H9 (cell line): ENCODE measurements around the gene NRROS. TPM values are rescaled to one million over a fixed set of nuclear protein-coding genes. Genes with fewer than 3 reads are reported as not detected.

Experiments used
- DNase-seq: peaks from one replicate; pipeline ENCODE4 v3.0.0-alpha.2; 2017
- H2AFZ ChIP-seq: one replicate; pipeline ENCODE4 v1.6.1; 2013; ENCODE audit warnings: mild to moderate bottlenecking, low read length, control low read depth, moderate library complexity
- H2AK5ac ChIP-seq: 2 replicates; pipeline ENCODE4 v1.6.1; 2013; ENCODE audit warnings: low read length, control low read depth, mixed read lengths; ENCODE audit not compliant: insufficient read length
- H2BK120ac ChIP-seq: one replicate; pipeline ENCODE4 v1.6.1; 2013; ENCODE audit warnings: low read depth, mild to moderate bottlenecking, low read length, control low read depth, inconsistent platforms; ENCODE audit not compliant: poor library complexity, severe bottlenecking
- H2BK12ac ChIP-seq: 2 replicates; pipeline ENCODE4 v1.6.1; 2013; ENCODE audit warnings: low read length, control low read depth, mixed read lengths, low read depth; ENCODE audit not compliant: insufficient read length
- H2BK15ac ChIP-seq: 2 replicates; pipeline ENCODE4 v1.6.1; 2013; ENCODE audit warnings: low read depth, low read length, control low read depth
- H2BK20ac ChIP-seq: one replicate; pipeline ENCODE4 v1.6.1; 2013; ENCODE audit warnings: low read depth, mild to moderate bottlenecking, low read length, control low read depth, inconsistent platforms; ENCODE audit not compliant: poor library complexity, severe bottlenecking
- H2BK5ac ChIP-seq: 2 replicates; pipeline ENCODE4 v1.6.1; 2013; ENCODE audit warnings: low read length, control low read depth, mixed read lengths; ENCODE audit not compliant: insufficient read length
- H3K14ac ChIP-seq: 2 replicates; pipeline ENCODE4 v1.6.1; 2013; ENCODE audit warnings: low read length, control low read depth; ENCODE audit not compliant: insufficient read depth
- H3K18ac ChIP-seq: 2 replicates; pipeline ENCODE4 v1.6.1; 2013; ENCODE audit warnings: low read depth, mild to moderate bottlenecking, mixed read lengths, low read length, control low read depth; ENCODE audit not compliant: insufficient read length
- H3K23ac ChIP-seq: 2 replicates; pipeline ENCODE4 v1.6.1; 2013; ENCODE audit warnings: low read length, control low read depth, mixed read lengths, low read depth; ENCODE audit not compliant: insufficient read length
- H3K23me2 ChIP-seq: 2 replicates; pipeline ENCODE4 v1.6.1; 2013; ENCODE audit warnings: low read depth, mild to moderate bottlenecking, mixed read lengths, low read length, control low read depth; ENCODE audit not compliant: insufficient read length, poor library complexity, severe bottlenecking
- H3K27ac ChIP-seq: 2 replicates; pipeline ENCODE4 v1.5.1; 2013; ENCODE audit warnings: low read length, control low read depth, mixed read lengths, low read depth; ENCODE audit not compliant: insufficient read length
- H3K27me3 ChIP-seq: 2 replicates; pipeline ENCODE4 v1.6.1; 2013; ENCODE audit warnings: low read length, control low read depth, inconsistent platforms; ENCODE audit not compliant: insufficient read depth
- H3K4ac ChIP-seq: 2 replicates; pipeline ENCODE4 v1.6.1; 2013; ENCODE audit warnings: low read depth, mild to moderate bottlenecking, control low read depth, inconsistent platforms, low read length, moderate library complexity
- H3K4me1 ChIP-seq: 2 replicates; pipeline ENCODE4 v1.6.1; 2013; ENCODE audit warnings: low read length, control low read depth, inconsistent platforms; ENCODE audit not compliant: insufficient read depth
- H3K4me2 ChIP-seq: 2 replicates; pipeline ENCODE4 v1.6.1; 2013; ENCODE audit warnings: low read length, control low read depth, mixed read lengths; ENCODE audit not compliant: insufficient read length, insufficient read depth
- H3K56ac ChIP-seq: 2 replicates; pipeline ENCODE4 v1.6.1; 2013; ENCODE audit warnings: low read depth, mild to moderate bottlenecking, mixed read lengths, low read length, control low read depth; ENCODE audit not compliant: insufficient read length
- H3K79me1 ChIP-seq: 2 replicates; pipeline ENCODE4 v1.6.1; 2013; ENCODE audit warnings: low read depth, mild to moderate bottlenecking, moderate library complexity, low read length, control low read depth, inconsistent platforms; ENCODE audit not compliant: insufficient read depth, poor library complexity, severe bottlenecking
- H3K79me2 ChIP-seq: 2 replicates; pipeline ENCODE4 v1.6.1; 2013; ENCODE audit warnings: low read length, control low read depth, inconsistent platforms; ENCODE audit not compliant: insufficient read depth
- H3K9ac ChIP-seq: 2 replicates; pipeline ENCODE4 v1.6.1; 2013; ENCODE audit warnings: low read length, control low read depth, mixed read lengths; ENCODE audit not compliant: insufficient read length; ENCODE audit errors: extremely low read depth
- H3K9me3 ChIP-seq: one replicate; pipeline ENCODE4 v1.6.1; 2013; ENCODE audit warnings: low read depth, low read length, inconsistent platforms; ENCODE audit not compliant: control insufficient read depth
- H3T11ph ChIP-seq: one replicate; pipeline ENCODE4 v1.6.1; 2013; ENCODE audit warnings: mild to moderate bottlenecking, low read length, control low read depth, inconsistent platforms
- H4K20me1 ChIP-seq: one replicate; pipeline ENCODE4 v1.6.1; 2013; ENCODE audit not compliant: control insufficient read depth, insufficient read length, insufficient read depth
- H4K5ac ChIP-seq: 2 replicates; pipeline ENCODE4 v1.6.1; 2013; ENCODE audit warnings: low read depth, mild to moderate bottlenecking, mixed read lengths, low read length, control low read depth; ENCODE audit not compliant: insufficient read length
- H4K8ac ChIP-seq: replicated peaks from 2 replicates; pipeline ENCODE4 v1.6.1; 2013; ENCODE audit warnings: low read length, control low read depth, mixed read lengths, low read depth; ENCODE audit not compliant: insufficient read length
- H4K91ac ChIP-seq: 2 replicates; pipeline ENCODE4 v1.6.1; 2013; ENCODE audit warnings: low read depth, mild to moderate bottlenecking, moderate library complexity, mixed read lengths, low read length, control low read depth; ENCODE audit not compliant: insufficient read length
- H3K27ac Mint-ChIP-seq, 3 experiments: 2 replicates in 2 of 3; 3 replicates in 1 of 3; pipeline ENCODE4 v1.8.0; 2020 to 2021; ENCODE audit warnings: mixed read lengths in 3 of 3, mild to moderate bottlenecking in 1 of 3, moderate library complexity in 1 of 3
- H3K27me3 Mint-ChIP-seq: 2 replicates; pipeline ENCODE4 v1.8.0; 2021; ENCODE audit warnings: low read depth, mild to moderate bottlenecking, moderate library complexity, mixed read lengths
- H3K36me3 Mint-ChIP-seq, 3 experiments: 2 replicates in 2 of 3; 3 replicates in 1 of 3; pipeline ENCODE4 v1.8.0; 2020 to 2021; ENCODE audit warnings: low read depth in 3 of 3, mixed read lengths in 3 of 3; ENCODE audit not compliant: insufficient read depth in 1 of 3
- H3K4me1 Mint-ChIP-seq, 2 experiments: 2 replicates each; pipeline ENCODE4 v1.8.0; 2020; ENCODE audit warnings: mixed read lengths in 2 of 2
- H3K4me3 Mint-ChIP-seq, 2 experiments: 2 replicates in 1 of 2; 3 replicates in 1 of 2; pipeline ENCODE4 v1.8.0; 2020 to 2021; ENCODE audit warnings: mild to moderate bottlenecking in 2 of 2, mixed read lengths in 2 of 2, moderate library complexity in 1 of 2
- H3K9me3 Mint-ChIP-seq, 2 experiments: 2 replicates in 1 of 2; 3 replicates in 1 of 2; pipeline ENCODE4 v1.8.0; 2020; ENCODE audit warnings: mild to moderate bottlenecking in 2 of 2, mixed read lengths in 2 of 2, moderate library complexity in 1 of 2
- CTCF ChIP-seq: fragments of 200-600 bp; sonication (generic); conservative IDR thresholded peaks from 3 replicates; pipeline ENCODE4 v1.8.0; 2021; ENCODE audit warnings: antibody characterized with exemption, mild to moderate bottlenecking
- WGBS: extraction: QIAGEN DNeasy Blood & Tissue Kit; methylation state at CpG from one replicate; pipeline ENCODE4 v1.1.7; 2013; ENCODE audit warnings: missing lambda C conversion rate, low lambda C conversion rate, mixed read lengths; ENCODE audit not compliant: insufficient read length; ENCODE audit errors: extremely low coverage; 5-methylcytosine and 5-hydroxymethylcytosine counted together
- total RNA-seq: library from RNA; stranded (reverse); gene quantifications from 2 replicates; pipeline ENCODE4 v1.2.1, GENCODE V29; 2021

Gene NRROS
- total RNA-seq, 1 experiment from 2014 or later = 4.0 TPM

- Histone ChIP-seq H4K8ac (no peak overlapping the region), H3K4me1 (peaks cover 2% of the 10 kb centered on the region; the same call in 1 of the 2 replicates), H2BK20ac (no peak overlapping the region), H3K56ac (no peak overlapping the region), H2BK15ac (no peak overlapping the region), H4K91ac (no peak overlapping the region), H2AK5ac (no peak overlapping the region), H3K27ac (no peak overlapping the region), H4K5ac (no peak overlapping the region), H3K23me2 (peaks cover 8% of the 10 kb centered on the region), H3K23ac (no peak overlapping the region), H2BK5ac (no peak overlapping the region), H2BK120ac (no peak overlapping the region), H3K79me2 (no peaks in the 10 kb centered on the region), H2AFZ (no peak overlapping the region), H3K4ac (no peak overlapping the region), H3T11ph (no peak overlapping the region), H3K18ac (no peak overlapping the region), H3K27me3 (no peaks in the 10 kb centered on the region; the same call in 1 of the 2 replicates), H4K20me1 (no peaks in the 10 kb centered on the region), H2BK12ac (no peak overlapping the region), H3K9me3 (no peaks in the 10 kb centered on the region), H3K9ac (no peak overlapping the region), H3K14ac (no peak overlapping the region), H3K4me2 (no peak overlapping the region), H3K79me1 (no peaks in the 10 kb centered on the region)
- Mint-ChIP-seq H3K4me1 (peaks cover 34 to 40% of the 10 kb centered on the region in 2 experiments), H3K27me3 (peaks cover 16% of the 10 kb centered on the region), H3K27ac (no peak overlapping the region; a peak in 1 of 7 replicates), H3K36me3 (peaks cover 0 to 5% (median 0%) of the 10 kb centered on the region in 3 experiments; a peak in 2 of 7 replicates), H3K4me3 (no peak overlapping the region), H3K9me3 (no peaks in the 10 kb centered on the region)
- TF ChIP-seq CTCF = no peak
- WGBS = no CpG with 5 or more reads among the region's 10 CpGs
- no peak for DNase-seq
These were observed 5.3 kb upstream of the NRROS start for GRCh38 chr3:196634224-196634623.
